Neural cell (in vitro differentiated cells): ENCODE results near the gene ALX4.

Experiments
- EP300 ChIP-seq: fragments of 450-650 bp; conservative IDR thresholded peaks from 2 replicates; pipeline ENCODE4 v1.6.1; 2014; ENCODE audit warnings: antibody characterized with exemption, mild to moderate bottlenecking, moderate library complexity; ENCODE audit not compliant: poor library complexity, severe bottlenecking
- TF ChIP-seq, protein P1 (sequence below): fragments of 450-650 bp; IDR thresholded peaks from 2 replicates; pipeline ENCODE4 v1.5.1; 2014; ENCODE audit warnings: antibody characterized with exemption, mild to moderate bottlenecking, moderate library complexity; ENCODE audit not compliant: poor library complexity, severe bottlenecking

- TF ChIP-seq, protein P1, sequence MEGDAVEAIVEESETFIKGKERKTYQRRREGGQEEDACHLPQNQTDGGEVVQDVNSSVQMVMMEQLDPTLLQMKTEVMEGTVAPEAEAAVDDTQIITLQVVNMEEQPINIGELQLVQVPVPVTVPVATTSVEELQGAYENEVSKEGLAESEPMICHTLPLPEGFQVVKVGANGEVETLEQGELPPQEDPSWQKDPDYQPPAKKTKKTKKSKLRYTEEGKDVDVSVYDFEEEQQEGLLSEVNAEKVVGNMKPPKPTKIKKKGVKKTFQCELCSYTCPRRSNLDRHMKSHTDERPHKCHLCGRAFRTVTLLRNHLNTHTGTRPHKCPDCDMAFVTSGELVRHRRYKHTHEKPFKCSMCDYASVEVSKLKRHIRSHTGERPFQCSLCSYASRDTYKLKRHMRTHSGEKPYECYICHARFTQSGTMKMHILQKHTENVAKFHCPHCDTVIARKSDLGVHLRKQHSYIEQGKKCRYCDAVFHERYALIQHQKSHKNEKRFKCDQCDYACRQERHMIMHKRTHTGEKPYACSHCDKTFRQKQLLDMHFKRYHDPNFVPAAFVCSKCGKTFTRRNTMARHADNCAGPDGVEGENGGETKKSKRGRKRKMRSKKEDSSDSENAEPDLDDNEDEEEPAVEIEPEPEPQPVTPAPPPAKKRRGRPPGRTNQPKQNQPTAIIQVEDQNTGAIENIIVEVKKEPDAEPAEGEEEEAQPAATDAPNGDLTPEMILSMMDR: no peak
- TF ChIP-seq EP300: no peak
Measured at GRCh38 chr11:44356351-44356750, 46.4 kb upstream of the ALX4 start.
